ENCODE results near the gene KCNJ2.

KCNJ2 gene

DNA sequence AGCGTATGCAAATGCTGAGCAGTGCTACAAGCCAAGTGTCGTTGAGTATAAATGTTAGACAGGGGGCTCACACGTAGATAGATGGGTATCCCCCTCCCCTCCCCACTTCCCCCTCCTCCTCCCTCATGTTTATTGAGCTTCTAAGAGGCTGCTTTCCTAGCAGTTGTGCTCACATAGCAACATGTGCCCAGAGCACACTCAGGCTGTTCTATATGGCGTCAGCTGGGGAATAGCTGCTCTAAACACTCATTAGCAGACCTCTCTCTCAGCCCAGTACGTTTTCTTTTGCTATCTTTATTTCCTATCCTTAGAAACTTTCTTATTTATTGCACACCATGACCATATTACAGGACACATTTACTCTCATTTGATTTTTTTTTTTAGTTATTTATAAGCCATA, 1.8 kb downstream of the KCNJ2 start:
- no peak overlapping the region for H2AFZ ChIP-seq (ENCODE audit: low read depth)
- H3K27me3 ChIP-seq (ENCODE audit: insufficient read depth, low read depth) = no peaks in the 10 kb centered on the region
- H3K4me1 ChIP-seq (ENCODE audit: low read depth, poor library complexity, severe bottlenecking) = no peaks in the 10 kb centered on the region
- no peak overlapping the region for H3K27ac ChIP-seq
- no peaks in the 10 kb centered on the region for H3K36me3 ChIP-seq (ENCODE audit: insufficient read depth)
- no peaks in the 10 kb centered on the region for H4K20me1 ChIP-seq (ENCODE audit: insufficient read depth)
- H3K4me3 ChIP-seq (IDR thresholded peaks at IDR 0.05; ENCODE audit: insufficient read depth, low read depth, low read length) = no peak overlapping the region
- H3K79me2 ChIP-seq (ENCODE audit: insufficient read depth, low read depth) = no peaks in the 10 kb centered on the region
- no peak overlapping the region for H3K9ac ChIP-seq
- TF ChIP-seq, protein P1, sequence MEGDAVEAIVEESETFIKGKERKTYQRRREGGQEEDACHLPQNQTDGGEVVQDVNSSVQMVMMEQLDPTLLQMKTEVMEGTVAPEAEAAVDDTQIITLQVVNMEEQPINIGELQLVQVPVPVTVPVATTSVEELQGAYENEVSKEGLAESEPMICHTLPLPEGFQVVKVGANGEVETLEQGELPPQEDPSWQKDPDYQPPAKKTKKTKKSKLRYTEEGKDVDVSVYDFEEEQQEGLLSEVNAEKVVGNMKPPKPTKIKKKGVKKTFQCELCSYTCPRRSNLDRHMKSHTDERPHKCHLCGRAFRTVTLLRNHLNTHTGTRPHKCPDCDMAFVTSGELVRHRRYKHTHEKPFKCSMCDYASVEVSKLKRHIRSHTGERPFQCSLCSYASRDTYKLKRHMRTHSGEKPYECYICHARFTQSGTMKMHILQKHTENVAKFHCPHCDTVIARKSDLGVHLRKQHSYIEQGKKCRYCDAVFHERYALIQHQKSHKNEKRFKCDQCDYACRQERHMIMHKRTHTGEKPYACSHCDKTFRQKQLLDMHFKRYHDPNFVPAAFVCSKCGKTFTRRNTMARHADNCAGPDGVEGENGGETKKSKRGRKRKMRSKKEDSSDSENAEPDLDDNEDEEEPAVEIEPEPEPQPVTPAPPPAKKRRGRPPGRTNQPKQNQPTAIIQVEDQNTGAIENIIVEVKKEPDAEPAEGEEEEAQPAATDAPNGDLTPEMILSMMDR (conservative IDR thresholded peaks at IDR 0.05; ENCODE audit: low read depth, low read length) = no peak
- no peak overlapping the region for H3K4me2 ChIP-seq

DNA sequence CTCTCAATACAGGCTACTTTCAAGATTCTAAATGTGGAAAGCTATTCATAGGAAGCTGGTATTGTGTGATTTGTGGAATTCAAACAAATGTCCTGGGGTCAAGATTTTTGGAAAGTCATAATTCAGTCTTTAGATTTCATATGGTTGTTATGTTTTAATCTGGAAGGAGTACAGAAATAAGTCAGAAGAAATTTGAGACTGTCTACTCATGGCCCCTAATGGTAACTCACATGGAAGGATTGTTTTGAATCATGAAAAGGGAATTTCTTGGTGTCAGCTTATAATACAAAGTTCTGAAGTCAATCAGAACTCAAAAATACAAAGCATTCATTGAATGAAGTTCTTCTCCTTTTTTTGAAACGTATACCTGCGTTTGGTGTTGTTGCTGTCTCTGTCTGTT, 3.1 kb downstream of the KCNJ2 start:
- no peaks in the 10 kb centered on the region for H3K27me3 ChIP-seq (ENCODE audit: insufficient read depth, low read depth)
- TF ChIP-seq, protein P1 (conservative IDR thresholded peaks at IDR 0.05; ENCODE audit: low read depth, low read length) = no peak
- H3K4me3 ChIP-seq (IDR thresholded peaks at IDR 0.05; ENCODE audit: insufficient read depth, low read depth, low read length) = no peak overlapping the region
- no peaks in the 10 kb centered on the region for H3K36me3 ChIP-seq (ENCODE audit: insufficient read depth)
- no peaks in the 10 kb centered on the region for H3K79me2 ChIP-seq (ENCODE audit: insufficient read depth, low read depth)
- H2AFZ ChIP-seq (ENCODE audit: low read depth) = no peak overlapping the region
- H3K27ac ChIP-seq = no peak overlapping the region
- no peak overlapping the region for H3K9ac ChIP-seq
- H3K4me1 ChIP-seq (ENCODE audit: low read depth, poor library complexity, severe bottlenecking) = no peaks in the 10 kb centered on the region
- H3K4me2 ChIP-seq = no peak overlapping the region
- no peaks in the 10 kb centered on the region for H4K20me1 ChIP-seq (ENCODE audit: insufficient read depth)

DNA sequence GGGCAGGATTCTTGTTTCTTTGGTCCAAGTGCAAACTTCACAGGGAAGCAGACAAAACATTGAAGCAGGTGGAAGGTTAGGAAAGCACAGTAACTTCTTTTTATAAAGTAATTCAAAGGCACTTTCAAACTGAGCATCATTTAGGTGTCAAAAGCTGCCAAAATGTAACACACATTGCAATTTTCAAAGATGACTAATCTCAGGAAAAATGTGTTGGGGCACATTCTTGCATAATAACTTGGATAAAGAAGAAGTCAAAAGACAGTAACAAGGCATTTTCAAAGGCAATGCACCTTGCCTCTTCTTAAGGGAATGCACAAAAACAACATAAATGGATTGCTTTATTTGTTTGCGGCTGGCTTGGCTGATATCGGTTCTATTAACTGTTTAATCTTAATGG, 3.6 kb downstream of the KCNJ2 start:
- H3K4me1 ChIP-seq (ENCODE audit: low read depth, poor library complexity, severe bottlenecking) = no peaks in the 10 kb centered on the region
- no peaks in the 10 kb centered on the region for H3K79me2 ChIP-seq (ENCODE audit: insufficient read depth, low read depth)
- H2AFZ ChIP-seq (ENCODE audit: low read depth) = no peak overlapping the region
- no peak overlapping the region for H3K9ac ChIP-seq
- H3K4me3 ChIP-seq (IDR thresholded peaks at IDR 0.05; ENCODE audit: insufficient read depth, low read depth, low read length) = no peak overlapping the region
- TF ChIP-seq, protein P1 (conservative IDR thresholded peaks at IDR 0.05; ENCODE audit: low read depth, low read length) = no peak
- no peaks in the 10 kb centered on the region for H3K27me3 ChIP-seq (ENCODE audit: insufficient read depth, low read depth)
- no peaks in the 10 kb centered on the region for H4K20me1 ChIP-seq (ENCODE audit: insufficient read depth)
- no peak overlapping the region for H3K4me2 ChIP-seq
- no peak overlapping the region for H3K27ac ChIP-seq
- H3K36me3 ChIP-seq (ENCODE audit: insufficient read depth) = no peaks in the 10 kb centered on the region

DNA sequence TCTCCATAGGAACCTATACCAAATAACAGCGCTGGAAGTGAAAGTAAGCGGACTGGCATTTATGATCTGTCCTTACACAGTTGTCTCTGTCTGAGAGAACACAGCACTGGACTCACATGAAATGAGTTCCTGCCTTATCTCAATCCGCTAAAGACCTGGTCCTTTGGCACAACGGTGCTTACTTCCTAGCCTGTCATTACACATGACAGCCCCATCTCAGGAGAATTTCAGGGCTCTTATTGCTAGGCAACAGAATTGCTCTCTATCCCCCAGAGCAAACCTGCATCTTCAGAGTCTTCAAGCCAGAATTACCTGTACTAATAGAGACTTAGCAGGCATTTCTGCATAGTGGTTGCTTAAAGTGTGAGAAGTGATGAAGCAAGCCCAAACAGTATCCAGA, 4.3 kb downstream of the KCNJ2 start:
- H3K79me2 ChIP-seq (ENCODE audit: insufficient read depth, low read depth) = no peaks in the 10 kb centered on the region
- H2AFZ ChIP-seq (ENCODE audit: low read depth) = no peak overlapping the region
- TF ChIP-seq, protein P1 (conservative IDR thresholded peaks at IDR 0.05; ENCODE audit: low read depth, low read length) = no peak
- no peak overlapping the region for H3K4me3 ChIP-seq (IDR thresholded peaks at IDR 0.05; ENCODE audit: insufficient read depth, low read depth, low read length)
- no peaks in the 10 kb centered on the region for H3K27me3 ChIP-seq (ENCODE audit: insufficient read depth, low read depth)
- no peak overlapping the region for H3K27ac ChIP-seq
- no peaks in the 10 kb centered on the region for H3K4me1 ChIP-seq (ENCODE audit: low read depth, poor library complexity, severe bottlenecking)
- no peaks in the 10 kb centered on the region for H4K20me1 ChIP-seq (ENCODE audit: insufficient read depth)
- no peak overlapping the region for H3K9ac ChIP-seq
- H3K36me3 ChIP-seq (ENCODE audit: insufficient read depth) = no peaks in the 10 kb centered on the region
- H3K4me2 ChIP-seq = no peak overlapping the region

DNA sequence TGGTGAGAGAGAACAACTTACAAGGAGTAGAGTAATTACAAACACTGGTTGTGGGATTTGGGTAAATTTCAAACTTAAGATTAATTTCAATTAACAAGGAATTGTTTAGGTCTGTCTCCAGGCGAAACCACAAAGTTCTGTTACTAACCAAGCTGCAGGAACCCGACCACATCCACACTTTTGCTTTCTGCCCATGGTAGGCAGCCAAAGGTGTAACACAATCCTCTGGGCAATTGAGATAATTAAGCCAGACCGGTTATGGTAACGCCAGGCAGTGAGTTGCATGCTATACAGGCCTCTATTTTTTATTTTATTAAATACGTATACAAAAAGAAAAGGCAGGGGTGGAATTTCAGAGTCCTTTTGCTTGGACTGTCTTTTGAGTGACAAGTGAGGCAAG, 12.0 kb downstream of the KCNJ2 start:
- Histone ChIP-seq H2AFZ (ENCODE audit: low read depth) (no peak overlapping the region), H3K79me2 (ENCODE audit: insufficient read depth, low read depth) (no peaks in the 10 kb centered on the region), H3K27me3 (ENCODE audit: insufficient read depth, low read depth) (no peaks in the 10 kb centered on the region), H3K36me3 (ENCODE audit: insufficient read depth) (no peaks in the 10 kb centered on the region), H3K27ac (no peak overlapping the region), H3K4me3 (IDR thresholded peaks at IDR 0.05; ENCODE audit: insufficient read depth, low read depth, low read length) (no peak overlapping the region), H3K9ac (no peak overlapping the region), H3K4me1 (ENCODE audit: low read depth, poor library complexity, severe bottlenecking) (no peaks in the 10 kb centered on the region), H4K20me1 (ENCODE audit: insufficient read depth) (no peaks in the 10 kb centered on the region), H3K4me2 (no peak overlapping the region)
- TF ChIP-seq, protein P1 (conservative IDR thresholded peaks at IDR 0.05; ENCODE audit: low read depth, low read length) = no peak

Data from KMS-11 (cell line).